OCI-LY7 (cell line): ENCODE results near the gene COL8A1. TPM values are rescaled to one million over a fixed set of nuclear protein-coding genes. Genes with fewer than 3 reads are reported as not detected.
A peak's percentile ranks its signal among the peaks of the same experiment; 100 is the strongest.

ENCODE experiments used
- BruUV-seq: library from RNA; stranded (reverse); fragments of 400-500 nt; replicated peaks from 2 replicates; lab custom pipeline; 2021; lab: Mats Ljungman, UMichigan
- CTCF ChIA-PET: fragments of 300-600 bp; sonication (Branson Sonifier 250); formaldehyde crosslinking; loops from one replicate; lab custom pipeline; 2022; ENCODE audit warnings: antibody characterized with exemption; ENCODE audit not compliant: unreplicated experiment; lab: Charles Lee
- POLR2A ChIA-PET: fragments of 300-600 bp; sonication (Branson Sonifier 250); formaldehyde crosslinking; loops from one replicate; lab custom pipeline; 2022; ENCODE audit warnings: antibody characterized with exemption; lab: Charles Lee
- DNase-seq: peaks from one replicate; pipeline ENCODE4 v3.0.0-alpha.2; 2015; ENCODE audit warnings: low spot score
- H2AFZ ChIP-seq: fragments of 200-600 bp; sonication (generic), shearing (Covaris generic); 2 replicates; pipeline ENCODE4 v1.6.1; 2014; ENCODE audit warnings: mild to moderate bottlenecking, antibody characterized with exemption, low read length, moderate library complexity
- H3K27ac ChIP-seq: fragments of 200-600 bp; sonication (generic); 2 replicates; pipeline ENCODE4 v1.5.1; 2014; ENCODE audit warnings: mixed run types, low read depth, mild to moderate bottlenecking, moderate library complexity, low read length, inconsistent platforms; ENCODE audit not compliant: poor library complexity, severe bottlenecking
- H3K36me3 ChIP-seq: fragments of 200-600 bp; sonication (generic); 2 replicates; pipeline ENCODE4 v1.6.1; 2014; ENCODE audit warnings: mild to moderate bottlenecking, antibody characterized with exemption, low read length, moderate library complexity, mixed read lengths; ENCODE audit not compliant: insufficient read depth
- H3K4me1 ChIP-seq: fragments of 200-600 bp; sonication (generic); 2 replicates; pipeline ENCODE4 v1.5.1; 2014; ENCODE audit warnings: mild to moderate bottlenecking, low read length; ENCODE audit not compliant: insufficient read depth, poor library complexity, severe bottlenecking
- H3K4me2 ChIP-seq: fragments of 200-600 bp; sonication (generic); 2 replicates; pipeline ENCODE4 v1.6.1; 2014; ENCODE audit warnings: mild to moderate bottlenecking, low read length
- H3K4me3 ChIP-seq: fragments of 200-600 bp; sonication (generic); 2 replicates; pipeline ENCODE4 v1.5.1; 2014; ENCODE audit warnings: mild to moderate bottlenecking, low read depth, low read length; ENCODE audit not compliant: poor library complexity, severe bottlenecking
- H3K79me2 ChIP-seq: fragments of 200-600 bp; sonication (generic); 2 replicates; pipeline ENCODE4 v1.6.1; 2016; ENCODE audit warnings: low read depth, mild to moderate bottlenecking, low read length, moderate library complexity, mixed read lengths; ENCODE audit not compliant: insufficient read depth
- H3K9me2 ChIP-seq: fragments of 200-600 bp; sonication (generic); 2 replicates; pipeline ENCODE4 v1.6.1; 2016; ENCODE audit warnings: mild to moderate bottlenecking, low read length, mixed read lengths; ENCODE audit not compliant: insufficient read depth
- H3K9me3 ChIP-seq: fragments of 200-600 bp; sonication (generic); 2 replicates; pipeline ENCODE4 v1.6.1; 2014; ENCODE audit warnings: mild to moderate bottlenecking, mixed run types, low read length, mixed read lengths
- H4K20me1 ChIP-seq: fragments of 200-600 bp; sonication (generic); 2 replicates; pipeline ENCODE4 v1.6.1; 2014; ENCODE audit warnings: mild to moderate bottlenecking, antibody characterized with exemption, low read length, moderate library complexity, mixed read lengths; ENCODE audit not compliant: insufficient read depth
- CTCF ChIP-seq: fragments of 200-600 bp; sonication (generic); conservative IDR thresholded peaks from 2 replicates; pipeline ENCODE4 v1.5.1; 2014; ENCODE audit warnings: mild to moderate bottlenecking, antibody characterized with exemption, low read length, moderate library complexity, mixed read lengths
- EZH2phosphoT487 ChIP-seq: fragments of 200-600 bp; sonication (generic); IDR thresholded peaks from 2 replicates; pipeline ENCODE4 v1.6.1; 2018; ENCODE audit warnings: low read depth, borderline replicate concordance, mild to moderate bottlenecking, mixed run types, antibody characterized with exemption, low read length, moderate library complexity, mixed read lengths
- intact Hi-C: fragments of 100-400 bp; cut with micrococcal nuclease; formaldehyde crosslinking; loops from one replicate; pipeline ENCODE4 v1.10.0; 2022; ENCODE audit not compliant: unreplicated experiment
- total RNA-seq, 2 experiments: library from RNA; depleted of rRNA in 1 of 2; stranded (reverse); fragments of >200 nt in 1 of 2; shearing (Covaris generic) in 1 of 2; gene quantifications; 2 replicates each; pipeline ENCODE4 v1.2.3, GENCODE V29; 2014 to 2022

Gene COL8A1
- total RNA-seq, 2 experiments from 2014 or later: 0.10 TPM; not detected in 1

- H3K79me2 ChIP-seq: peaks cover 29% of the 10 kb centered on the region; the same call in 1 of the 2 replicates
- TF ChIP-seq EZH2phosphoT487 (no peak), CTCF (peak; percentile 33; the same call in 1 of the 2 replicates)
- peak within 1 kb of the TSS; percentile 36 for H3K27ac ChIP-seq
- H4K20me1 ChIP-seq: no peaks in the 10 kb centered on the region
- ChIA-PET POLR2A (interaction anchor here (0.5 to 1.5 kb wide), 5 partner anchors 9 to 1934 kb away, joined by 3 to 5 read pairs (median 3); no protein-coding TSS in a partner anchor), CTCF (interaction anchor here (0.7 kb wide), 1 partner anchor 287 kb away, joined by 3 read pairs; no protein-coding TSS in a partner anchor)
- intact Hi-C loops: loop anchor here (5.0 kb wide), 1 partner anchor 445 kb away; the partner anchor contains the start of gene TBC1D23
- H3K4me1 ChIP-seq: peaks cover 18% of the 10 kb centered on the region
- H3K4me2 ChIP-seq: peak within 1 kb of the TSS; percentile 87
- no peaks in the 10 kb centered on the region for H3K9me2 ChIP-seq
- H2AFZ ChIP-seq: peak within 1 kb of the TSS; percentile 99
- BruUV-seq: TSS peak; percentile 74
- peak within 1 kb of the TSS; percentile 79 for H3K4me3 ChIP-seq
- peak; percentile 90 for DNase-seq
- H3K36me3 ChIP-seq: peaks cover 6% of the 10 kb centered on the region
- no peaks in the 10 kb centered on the region for H3K9me3 ChIP-seq
Observed at GRCh38 chr3:99817437-99818240, 179.2 kb downstream of the COL8A1 start, which contains the start of gene CMSS1. CMSS1 (plus strand) TSS chr3:99817862.

GRCh38 chr3:99818818-99819217 is 180.4 kb downstream of the COL8A1 start:
- Histone ChIP-seq H3K79me2 (peaks cover 38% of the 10 kb centered on the region; the same call in 1 of the 2 replicates), H4K20me1 (no peaks in the 10 kb centered on the region), H3K4me1 (peaks cover 18% of the 10 kb centered on the region), H3K4me3 (peak overlapping the region; percentile 79), H2AFZ (no peak overlapping the region), H3K4me2 (peak overlapping the region; percentile 87), H3K9me2 (no peaks in the 10 kb centered on the region), H3K9me3 (no peaks in the 10 kb centered on the region), H3K27ac (no peak overlapping the region), H3K36me3 (peaks cover 6% of the 10 kb centered on the region)
- CTCF ChIA-PET: no interaction called here
- POLR2A ChIA-PET: interaction anchor here (0.6 to 1.5 kb wide), 4 partner anchors 8 to 50 kb away, joined by 3 to 4 read pairs (median 4); no protein-coding TSS in a partner anchor
- peak; percentile 3 for DNase-seq
- intact Hi-C loops: loop anchor here (5.0 kb wide), 1 partner anchor 443 kb away; the partner anchor contains the start of gene TBC1D23
- TF ChIP-seq CTCF (no peak), EZH2phosphoT487 (no peak)
- no TSS peak for BruUV-seq
